BJ (cell line): ENCODE results near the gene TTC23. TPM values are rescaled to one million over a fixed set of nuclear protein-coding genes. Genes with fewer than 3 reads are reported as not detected.

Experiments
- CTCF ChIA-PET: fragments of 350-600 bp; formaldehyde crosslinking; extraction: SDS; loops from one replicate; lab custom pipeline; 2021; ENCODE audit warnings: antibody characterized with exemption, inconsistent platforms; lab: Yijun Ruan, JAX
- POLR2A ChIA-PET: fragments of 300-600 bp; sonication (Branson Sonifier 250); formaldehyde crosslinking; extraction: SDS; loops from one replicate; lab custom pipeline; 2021; ENCODE audit warnings: antibody characterized with exemption; lab: Charles Lee
- DNase-seq: peaks from one replicate; pipeline ENCODE4 v3.0.0-alpha.2; 2011; ENCODE audit warnings: low read depth
- H3K27me3 ChIP-seq: 2 replicates; pipeline ENCODE4 v1.6.0; 2011; ENCODE audit warnings: low read length; ENCODE audit not compliant: control insufficient read depth, insufficient read depth
- H3K36me3 ChIP-seq: 2 replicates; pipeline ENCODE4 v1.5.1; 2011; ENCODE audit warnings: low read length; ENCODE audit not compliant: control insufficient read depth, insufficient read depth
- H3K4me3 ChIP-seq: 2 replicates; pipeline ENCODE4 v1.5.1; 2011; ENCODE audit warnings: low read depth, mild to moderate bottlenecking, control low read depth, low read length
- CTCF ChIP-seq: IDR thresholded peaks from 2 replicates; pipeline ENCODE4 v1.5.1; 2011; ENCODE audit warnings: low read depth, mild to moderate bottlenecking, control low read depth, inconsistent platforms, low read length, moderate library complexity; ENCODE audit not compliant: insufficient read depth
- polyA plus RNA-seq: library from polyadenylated mRNA; depleted of rRNA; stranded (reverse); fragments of >200 nt; gene quantifications from 2 replicates; pipeline ENCODE4 v1.2.3, GENCODE V29; 2011

The TTC23 gene
- polyA plus RNA-seq, 1 experiment, result 3.6 TPM

- ChIA-PET POLR2A (no interaction called here), CTCF (interaction anchor here (0.9 to 5.2 kb wide), 5 partner anchors 12 to 524 kb away, joined by 3 to 35 read pairs (median 4); no protein-coding TSS in a partner anchor)
- Histone ChIP-seq H3K36me3 (no peaks in the 10 kb centered on the region), H3K27me3 (no peaks in the 10 kb centered on the region), H3K4me3 (no peak overlapping the region)
- no peak for DNase-seq
- no peak for TF ChIP-seq CTCF
Measured at GRCh38 chr15:99275061-99275460, 25.7 kb upstream of the TTC23 start.

GRCh38 chr15:99273801-99274200, 24.4 kb upstream of the TTC23 start:
- Histone ChIP-seq H3K27me3 (no peaks in the 10 kb centered on the region), H3K4me3 (no peak overlapping the region), H3K36me3 (no peaks in the 10 kb centered on the region)
- no peak for DNase-seq
- ChIA-PET POLR2A (no interaction called here), CTCF (interaction anchor here (0.6 to 5.2 kb wide), 18 partner anchors 8 to 523 kb away, joined by 3 to 35 read pairs (median 4); no protein-coding TSS in a partner anchor)
- TF ChIP-seq CTCF, result no peak

GRCh38 chr15:99268431-99268830, 19.1 kb upstream of the TTC23 start:
- H3K27me3 ChIP-seq, result no peaks in the 10 kb centered on the region
- H3K4me3 ChIP-seq, result no peak overlapping the region
- CTCF ChIA-PET, result interaction anchor here (0.7 to 1.4 kb wide), 3 partner anchors 9 to 464 kb away, joined by 3 to 5 read pairs (median 4); no protein-coding TSS in a partner anchor
- POLR2A ChIA-PET, result no interaction called here
- TF ChIP-seq CTCF, result no peak
- no peaks in the 10 kb centered on the region for H3K36me3 ChIP-seq
- DNase-seq, result no peak

- Histone ChIP-seq H3K27me3 (no peaks in the 10 kb centered on the region), H3K4me3 (no peak overlapping the region), H3K36me3 (no peaks in the 10 kb centered on the region)
- DNase-seq, result no peak
- ChIA-PET CTCF (interaction anchor here (1.3 to 1.5 kb wide), 4 partner anchors 9 to 440 kb away, joined by 3 to 5 read pairs (median 4); no protein-coding TSS in a partner anchor), POLR2A (no interaction called here)
- no peak for TF ChIP-seq CTCF
Measured at GRCh38 chr15:99267957-99268356, 18.6 kb upstream of the TTC23 start.

GRCh38 chr15:99265541-99266070, 16.2 kb upstream of the TTC23 start:
- Histone ChIP-seq H3K27me3 (no peaks in the 10 kb centered on the region), H3K36me3 (no peaks in the 10 kb centered on the region), H3K4me3 (no peak overlapping the region)
- CTCF ChIA-PET, result interaction anchor here (0.7 kb wide), 1 partner anchor 383 kb away, joined by 3 read pairs; no protein-coding TSS in a partner anchor
- POLR2A ChIA-PET, result no interaction called here
- TF ChIP-seq CTCF, result no peak
- no peak for DNase-seq
